Psoas muscle (tissue), 8 donors: Measurements from ENCODE around the gene TTBK2. TPM values are rescaled to one million over a fixed set of nuclear protein-coding genes. Genes with fewer than 3 reads are reported as not detected.
A peak's percentile ranks its signal among the peaks of the same experiment; 100 is the strongest.

ENCODE experiments used
- ATAC-seq, 4 donors: fragments of 200-7000 bp; cut with Tn5 transposase; one replicate each; pipeline ENCODE4 v1.9.1; 2020; ENCODE audit warnings: moderate library complexity in 3 of 4, mild to moderate bottlenecking in 2 of 4
- DNase-seq, 2 donors: peaks; one replicate each; pipeline ENCODE4 v3.0.0-alpha.2; 2020
- H3K27ac ChIP-seq: fragments of 200-600 bp; one replicate; pipeline ENCODE4 v1.8.0; 2022
- H3K27me3 ChIP-seq, 3 donors: fragments of 200-600 bp in 1 of 3; one replicate each; pipeline versions ENCODE4 v1.6.1 to v1.8.0; 2013 to 2022; ENCODE audit warnings: low read length in 2 of 3, mild to moderate bottlenecking in 2 of 3, moderate library complexity in 1 of 3; ENCODE audit not compliant: insufficient read depth in 3 of 3
- H3K36me3 ChIP-seq, 2 donors: fragments of 200-600 bp in 1 of 2; one replicate each; pipeline versions ENCODE4 v1.6.1 to v1.8.0; 2013 to 2022; ENCODE audit warnings: low read depth in 1 of 2, mild to moderate bottlenecking in 1 of 2, moderate library complexity in 1 of 2; ENCODE audit not compliant: insufficient read depth in 1 of 2
- H3K4me1 ChIP-seq: fragments of 200-600 bp; one replicate; pipeline ENCODE4 v1.8.0; 2022
- H3K4me3 ChIP-seq: fragments of 200-600 bp; one replicate; pipeline ENCODE4 v1.8.0; 2022; ENCODE audit warnings: mild to moderate bottlenecking
- H3K9me3 ChIP-seq: fragments of 200-600 bp; one replicate; pipeline ENCODE4 v1.8.0; 2022
- CTCF ChIP-seq: fragments of 200-600 bp; IDR thresholded peaks from one replicate; pipeline ENCODE4 v1.8.0; 2022; ENCODE audit warnings: antibody characterized with exemption
- WGBS, 3 donors: extraction: QIAGEN DNeasy Blood & Tissue Kit; methylation state at CpG; one replicate each; pipeline versions ENCODE4 v1.1.6 to v1.1.7; 2013; 5-methylcytosine and 5-hydroxymethylcytosine counted together
- intact Hi-C, 2 donors: fragments of 100-400 bp; cut with DNase I; formaldehyde crosslinking; loops; one replicate each; pipeline versions ENCODE4 v1.11.0 to v1.14.2; 2022
- polyA plus RNA-seq, 3 donors: library from polyadenylated mRNA; stranded (reverse); fragments of 200-250 nt; gene quantifications; one replicate each; pipeline ENCODE4 v1.2.3, GENCODE V29; 2013
- total RNA-seq, 4 donors: library from RNA; stranded (reverse); fragmentation: NEBNext Ultra II Directional in 2 of 4; extraction: Animal tissue kit (Norgen Biotek cat#: 25700) in 2 of 4; gene quantifications; one replicate each; pipeline versions ENCODE4 v1.2.1 to v1.2.4, GENCODE V29; 2021 to 2023
- donor health status: healthy with polysubstance abuse.
- donor health status: DM: no; HTN: no; CAD: no; lungs with moderate emphysema.
- donor health status: Bipolar disorder and iron deficiency.
- donor health status: healthy.
- donor health status: DM: yes; HTN: yes; CAD: no.
- donor health status: DM: no; HTN: no; CAD: no.
- donor health status: DM: no; HTN: no; CAD: no.
- donor health status: DM: yes; HTN: yes; CAD: no.

TTBK2 gene
- total and polyA plus RNA-seq, 7 donors: 1.4 to 23.0 (median 15.8) TPM

- WGBS, 3 donors: 75 to 87% (median 77%) methylated on average over 5 of the region's 5 CpGs
- DNase-seq (no peak), ATAC-seq (peak in 2 of 4 donors; percentile 56 to 68)
- H3K27ac ChIP-seq: peak overlapping the region; percentile 24
- intact Hi-C loops: no loop called here
- H3K4me3 ChIP-seq: no peak overlapping the region
- no peaks in the 10 kb centered on the region for H3K27me3 ChIP-seq
- no peaks in the 10 kb centered on the region for H3K4me1 ChIP-seq
- no peak for TF ChIP-seq CTCF
- H3K9me3 ChIP-seq: no peaks in the 10 kb centered on the region
- H3K36me3 ChIP-seq: peaks cover 0 to 45% of the 10 kb centered on the region in 2 donors
Observed at GRCh38 chr15:42805266-42805665, 115.3 kb downstream of the TTBK2 start.

- Histone ChIP-seq H3K36me3 (peaks cover 0 to 40% of the 10 kb centered on the region in 2 donors), H3K4me3 (no peak overlapping the region), H3K9me3 (no peaks in the 10 kb centered on the region), H3K4me1 (no peaks in the 10 kb centered on the region), H3K27ac (peak overlapping the region; percentile 24), H3K27me3 (no peaks in the 10 kb centered on the region)
- DNase-seq (no peak), ATAC-seq (peak in 3 of 4 donors; percentile 36 to 51 (median 44))
- no peak for TF ChIP-seq CTCF
- intact Hi-C loops: no loop called here
- WGBS, 3 donors: 43 to 68% (median 51%) methylated on average over 3 of the region's 3 CpGs
Observed at GRCh38 chr15:42804739-42805138, 115.8 kb downstream of the TTBK2 start.

GRCh38 chr15:42803436-42803835, 117.1 kb downstream of the TTBK2 start:
- Histone ChIP-seq H3K4me1 (no peaks in the 10 kb centered on the region), H3K27ac (no peak overlapping the region), H3K4me3 (no peak overlapping the region), H3K36me3 (peaks cover 0 to 28% of the 10 kb centered on the region in 2 donors), H3K27me3 (no peaks in the 10 kb centered on the region), H3K9me3 (no peaks in the 10 kb centered on the region)
- DNase-seq (no peak), ATAC-seq (no peak)
- no peak for TF ChIP-seq CTCF
- WGBS, 3 donors: 97 to 100% (median 98%) methylated on average over 4 of the region's 4 CpGs
- intact Hi-C loops: no loop called here

GRCh38 chr15:42802168-42802567, 118.4 kb downstream of the TTBK2 start:
- WGBS, 3 donors: 95 to 96% (median 95%) methylated on average over 8 of the region's 8 CpGs
- no peak overlapping the region for H3K4me3 ChIP-seq
- no peak overlapping the region for H3K27ac ChIP-seq
- ATAC-seq (no peak), DNase-seq (no peak)
- H3K27me3 ChIP-seq: no peaks in the 10 kb centered on the region
- H3K36me3 ChIP-seq: peaks cover 0 to 28% of the 10 kb centered on the region in 2 donors
- H3K4me1 ChIP-seq: no peaks in the 10 kb centered on the region
- no peaks in the 10 kb centered on the region for H3K9me3 ChIP-seq
- intact Hi-C loops: no loop called here
- no peak for TF ChIP-seq CTCF
